Measurements from ENCODE around the gene SNX5. TPM values are rescaled to one million over a fixed set of nuclear protein-coding genes. Genes with fewer than 3 reads are reported as not detected.
A peak's percentile ranks its signal among the peaks of the same experiment; 100 is the strongest.

The SNX5 gene
- total RNA-seq, 1 donor from 2014 or later: 82.5 TPM

DNA sequence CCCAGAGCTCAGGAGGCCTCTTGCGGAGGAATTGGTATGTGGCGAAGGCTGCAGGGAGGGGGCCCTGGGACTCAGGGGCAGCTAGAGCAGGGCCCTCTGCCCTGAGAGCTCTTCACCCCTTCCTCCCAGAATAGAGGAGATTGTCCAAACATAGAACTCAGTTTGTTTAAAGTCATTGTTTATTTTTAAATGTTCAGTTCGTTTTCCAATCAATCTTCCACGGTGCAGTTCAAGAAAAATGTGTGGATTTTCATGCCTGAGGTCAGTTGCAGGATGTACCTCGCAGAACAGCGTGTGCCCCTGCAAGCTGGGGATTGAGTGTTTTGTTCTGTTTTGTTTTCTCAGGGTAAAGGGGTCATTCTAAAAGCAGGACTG is 37.4 kb upstream of the SNX5 start:
- DNase-seq (ENCODE audit: low spot score): no peak
- TF ChIP-seq, protein P1, sequence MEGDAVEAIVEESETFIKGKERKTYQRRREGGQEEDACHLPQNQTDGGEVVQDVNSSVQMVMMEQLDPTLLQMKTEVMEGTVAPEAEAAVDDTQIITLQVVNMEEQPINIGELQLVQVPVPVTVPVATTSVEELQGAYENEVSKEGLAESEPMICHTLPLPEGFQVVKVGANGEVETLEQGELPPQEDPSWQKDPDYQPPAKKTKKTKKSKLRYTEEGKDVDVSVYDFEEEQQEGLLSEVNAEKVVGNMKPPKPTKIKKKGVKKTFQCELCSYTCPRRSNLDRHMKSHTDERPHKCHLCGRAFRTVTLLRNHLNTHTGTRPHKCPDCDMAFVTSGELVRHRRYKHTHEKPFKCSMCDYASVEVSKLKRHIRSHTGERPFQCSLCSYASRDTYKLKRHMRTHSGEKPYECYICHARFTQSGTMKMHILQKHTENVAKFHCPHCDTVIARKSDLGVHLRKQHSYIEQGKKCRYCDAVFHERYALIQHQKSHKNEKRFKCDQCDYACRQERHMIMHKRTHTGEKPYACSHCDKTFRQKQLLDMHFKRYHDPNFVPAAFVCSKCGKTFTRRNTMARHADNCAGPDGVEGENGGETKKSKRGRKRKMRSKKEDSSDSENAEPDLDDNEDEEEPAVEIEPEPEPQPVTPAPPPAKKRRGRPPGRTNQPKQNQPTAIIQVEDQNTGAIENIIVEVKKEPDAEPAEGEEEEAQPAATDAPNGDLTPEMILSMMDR (IDR thresholded peaks at IDR 0.05): no peak
- no peaks in the 10 kb centered on the region for H3K27me3 Mint-ChIP-seq (ENCODE audit: low read depth)
- H3K36me3 Mint-ChIP-seq (ENCODE audit: low read depth): no peaks in the 10 kb centered on the region
- no peak overlapping the region for H3K4me3 Mint-ChIP-seq (ENCODE audit: unreplicated experiment)
- H3K27ac Mint-ChIP-seq (ENCODE audit: unreplicated experiment): no peak overlapping the region
- H3K9me3 Mint-ChIP-seq (ENCODE audit: low read depth): no peaks in the 10 kb centered on the region
- peaks cover 26% of the 10 kb centered on the region for H3K4me1 Mint-ChIP-seq (ENCODE audit: low read depth)

DNA sequence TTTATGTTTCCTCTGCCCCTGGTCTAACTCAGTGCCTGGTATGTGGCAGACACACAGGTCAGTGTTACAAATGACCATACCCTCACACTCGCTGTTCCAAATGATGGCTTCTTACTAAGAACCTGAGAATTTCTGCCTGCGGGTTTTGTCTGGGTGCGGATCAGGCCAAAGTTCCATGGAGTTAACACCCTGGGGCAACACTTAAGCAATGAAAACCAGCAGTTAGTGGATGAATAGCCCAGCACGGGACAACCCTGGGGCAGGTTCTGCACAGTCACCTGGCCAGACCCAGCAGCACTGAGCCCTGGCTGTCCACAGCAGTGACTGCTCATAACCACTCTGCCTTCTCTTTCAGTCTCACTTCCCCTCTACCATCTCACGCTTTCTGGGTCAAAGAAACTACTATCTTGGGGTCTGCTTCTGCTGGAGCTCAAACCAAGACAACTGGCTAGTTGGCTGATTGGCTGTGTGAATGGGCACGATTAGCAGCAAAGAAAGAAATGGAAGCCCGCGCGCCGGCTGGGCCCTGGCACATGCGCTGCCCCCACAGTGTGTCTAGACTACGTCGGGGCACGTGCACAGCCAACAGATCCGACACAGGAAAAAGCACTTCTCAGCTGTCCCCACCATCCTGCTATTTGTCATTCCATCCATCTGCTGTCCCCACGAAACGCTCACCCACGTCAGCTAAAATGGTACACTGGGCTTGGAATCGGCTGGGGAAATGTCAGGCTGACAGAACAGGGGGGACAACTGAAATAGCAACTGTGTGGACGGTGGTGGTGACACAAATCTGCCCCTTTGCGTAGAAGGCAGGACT is 36.8 kb upstream of the SNX5 start:
- H3K4me1 Mint-ChIP-seq (ENCODE audit: low read depth): peaks cover 26% of the 10 kb centered on the region
- H3K27me3 Mint-ChIP-seq (ENCODE audit: low read depth): no peaks in the 10 kb centered on the region
- H3K9me3 Mint-ChIP-seq (ENCODE audit: low read depth): no peaks in the 10 kb centered on the region
- no peak overlapping the region for H3K27ac Mint-ChIP-seq (ENCODE audit: unreplicated experiment)
- H3K4me3 Mint-ChIP-seq (ENCODE audit: unreplicated experiment): no peak overlapping the region
- DNase-seq (ENCODE audit: low spot score): no peak
- TF ChIP-seq, protein P1 (IDR thresholded peaks at IDR 0.05): no peak
- H3K36me3 Mint-ChIP-seq (ENCODE audit: low read depth): no peaks in the 10 kb centered on the region

DNA sequence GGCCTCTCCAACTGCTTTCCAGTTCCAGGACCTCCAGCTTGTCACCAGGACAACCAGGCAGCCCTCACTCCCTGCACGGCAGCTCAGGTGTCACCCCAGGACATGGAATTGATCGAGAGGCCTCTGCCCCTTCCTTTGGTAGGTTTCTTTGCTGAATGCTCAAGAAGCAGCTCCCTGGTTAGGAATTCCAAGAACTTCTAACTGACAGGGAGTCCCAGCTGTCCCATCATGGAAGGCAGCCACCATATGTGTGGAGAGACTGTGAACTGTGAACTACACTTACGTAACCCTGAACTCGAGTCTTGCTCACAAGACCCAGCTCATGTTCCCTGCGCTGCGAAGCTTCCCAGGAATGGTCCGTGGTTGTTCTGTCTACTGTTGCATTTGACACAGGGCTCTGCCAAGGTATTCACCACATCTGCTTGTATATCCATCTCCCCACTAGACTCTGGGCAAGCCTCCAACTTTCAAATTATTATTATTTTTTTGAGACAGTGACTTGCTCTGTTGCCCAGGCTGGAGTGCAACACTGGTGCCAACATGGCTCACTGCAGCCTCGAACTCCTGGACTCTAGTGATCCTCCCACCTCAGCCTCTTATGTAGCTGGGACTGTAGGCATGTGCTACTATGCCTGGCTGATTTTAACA is 35.9 kb upstream of the SNX5 start:
- Mint-ChIP-seq H3K27me3 (ENCODE audit: low read depth) (no peaks in the 10 kb centered on the region), H3K4me3 (ENCODE audit: unreplicated experiment) (no peak overlapping the region), H3K36me3 (ENCODE audit: low read depth) (no peaks in the 10 kb centered on the region), H3K9me3 (ENCODE audit: low read depth) (no peaks in the 10 kb centered on the region), H3K4me1 (ENCODE audit: low read depth) (peaks cover 28% of the 10 kb centered on the region), H3K27ac (ENCODE audit: unreplicated experiment) (no peak overlapping the region)
- no peak for DNase-seq (ENCODE audit: low spot score)
- TF ChIP-seq, protein P1 (IDR thresholded peaks at IDR 0.05): no peak

DNA sequence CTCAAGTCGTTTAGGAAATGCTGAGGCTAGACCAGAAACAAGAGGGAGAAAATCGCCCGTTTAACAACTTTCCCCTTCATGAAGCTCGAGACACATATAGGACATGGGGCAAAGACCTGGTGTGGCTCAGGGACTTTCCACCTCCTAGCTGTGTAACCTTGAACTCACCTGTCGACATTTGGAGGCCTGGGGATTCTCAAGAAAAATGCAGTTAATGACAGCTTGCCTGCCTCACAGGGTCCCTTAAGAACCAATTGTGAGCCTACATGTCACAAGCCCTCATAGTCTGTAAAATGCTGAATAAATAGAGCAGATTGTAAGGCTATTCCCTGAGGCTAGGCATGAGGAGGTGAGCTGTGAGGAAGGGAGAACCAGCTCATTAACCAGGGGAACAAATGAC is 35.3 kb upstream of the SNX5 start:
- Mint-ChIP-seq H3K27me3 (ENCODE audit: low read depth) (no peaks in the 10 kb centered on the region), H3K9me3 (ENCODE audit: low read depth) (no peaks in the 10 kb centered on the region), H3K4me3 (ENCODE audit: unreplicated experiment) (no peak overlapping the region), H3K4me1 (ENCODE audit: low read depth) (peaks cover 31% of the 10 kb centered on the region), H3K27ac (ENCODE audit: unreplicated experiment) (no peak overlapping the region), H3K36me3 (ENCODE audit: low read depth) (no peaks in the 10 kb centered on the region)
- TF ChIP-seq, protein P1 (IDR thresholded peaks at IDR 0.05): no peak
- no peak for DNase-seq (ENCODE audit: low spot score)

DNA sequence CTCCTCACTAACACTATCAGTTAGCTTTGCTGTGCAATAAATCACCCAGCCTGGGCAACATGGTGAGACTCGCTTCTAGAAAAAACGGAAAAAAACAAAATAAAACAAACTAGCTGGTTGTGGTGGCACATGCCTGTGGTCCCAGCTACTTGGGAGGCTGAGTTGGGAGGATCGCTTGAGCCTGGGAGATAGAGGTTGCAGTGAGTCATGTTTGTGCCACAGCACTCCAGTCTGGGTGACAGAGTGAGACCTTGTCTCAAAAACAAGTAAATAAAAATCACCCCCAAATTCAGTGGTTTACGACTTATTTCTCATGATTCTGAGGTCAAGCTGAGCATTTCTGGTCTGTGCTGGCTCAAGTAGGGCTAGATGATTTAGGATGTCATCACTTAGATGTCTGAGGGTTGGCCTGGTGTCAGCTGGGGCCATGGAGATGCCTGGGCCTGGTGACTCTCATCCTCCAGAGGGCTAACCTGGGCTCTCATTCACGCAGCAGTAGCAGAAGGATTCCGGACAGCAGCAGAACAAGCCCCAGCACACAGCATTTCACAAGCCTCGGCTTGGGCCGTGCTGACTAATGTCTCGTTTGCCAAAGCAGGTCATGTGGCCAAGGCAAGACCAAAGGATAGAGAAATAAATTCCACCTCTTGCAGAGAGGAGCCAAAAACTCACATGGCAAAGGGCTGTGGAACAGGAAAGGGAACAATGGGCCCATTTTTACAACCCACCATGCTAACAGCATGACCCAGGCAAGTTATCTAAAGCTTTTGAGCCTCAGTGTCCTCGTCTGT is 32.7 kb upstream of the SNX5 start:
- no peaks in the 10 kb centered on the region for H3K9me3 Mint-ChIP-seq (ENCODE audit: low read depth)
- TF ChIP-seq, protein P1 (IDR thresholded peaks at IDR 0.05): no peak
- H3K4me1 Mint-ChIP-seq (ENCODE audit: low read depth): peaks cover 26% of the 10 kb centered on the region
- H3K27ac Mint-ChIP-seq (ENCODE audit: unreplicated experiment): peak overlapping the region; percentile 28
- H3K27me3 Mint-ChIP-seq (ENCODE audit: low read depth): no peaks in the 10 kb centered on the region
- H3K36me3 Mint-ChIP-seq (ENCODE audit: low read depth): no peaks in the 10 kb centered on the region
- DNase-seq (ENCODE audit: low spot score): no peak
- no peak overlapping the region for H3K4me3 Mint-ChIP-seq (ENCODE audit: unreplicated experiment)

Data from chondrocyte (in vitro differentiated cells).